Measurements from ENCODE around the gene STMN1. TPM values are rescaled to one million over a fixed set of nuclear protein-coding genes. Genes with fewer than 3 reads are reported as not detected.

Gene STMN1
- total RNA-seq, 1 donor from 2014 or later, result 341 TPM

- no peak overlapping the region for H3K27ac Mint-ChIP-seq
- DNase-seq (ENCODE audit: low spot score), result no peak
- H3K9me3 Mint-ChIP-seq, result no peaks in the 10 kb centered on the region
- H3K36me3 Mint-ChIP-seq (ENCODE audit: low read depth), result no peaks in the 10 kb centered on the region
- peaks cover 7% of the 10 kb centered on the region for H3K4me1 Mint-ChIP-seq (ENCODE audit: low read depth)
- no peak overlapping the region for H3K4me3 Mint-ChIP-seq (ENCODE audit: low read depth)
- intact Hi-C loops (cut with micrococcal nuclease), result no loop called here
- peaks cover 9% of the 10 kb centered on the region for H3K27me3 Mint-ChIP-seq (ENCODE audit: low read depth)
These were observed 7.0 kb upstream of the STMN1 start for GRCh38 chr1:25913206-25913605.

GRCh38 chr1:25912076-25912831, 6.0 kb upstream of the STMN1 start:
- Mint-ChIP-seq H3K27me3 (ENCODE audit: low read depth) (peaks cover 19% of the 10 kb centered on the region), H3K9me3 (no peaks in the 10 kb centered on the region), H3K36me3 (ENCODE audit: low read depth) (no peaks in the 10 kb centered on the region), H3K4me3 (ENCODE audit: low read depth) (no peak overlapping the region), H3K4me1 (ENCODE audit: low read depth) (peaks cover 2% of the 10 kb centered on the region), H3K27ac (no peak overlapping the region)
- intact Hi-C loops (cut with micrococcal nuclease), result no loop called here
- DNase-seq (ENCODE audit: low spot score), result no peak

- Mint-ChIP-seq H3K27me3 (ENCODE audit: low read depth) (peaks cover 21% of the 10 kb centered on the region), H3K9me3 (no peaks in the 10 kb centered on the region), H3K36me3 (ENCODE audit: low read depth) (no peaks in the 10 kb centered on the region), H3K4me1 (ENCODE audit: low read depth) (peaks cover 7% of the 10 kb centered on the region), H3K4me3 (ENCODE audit: low read depth) (no peak overlapping the region), H3K27ac (no peak overlapping the region)
- DNase-seq (ENCODE audit: low spot score), result no peak
- intact Hi-C loops (cut with micrococcal nuclease), result no loop called here
These were observed 4.9 kb upstream of the STMN1 start for GRCh38 chr1:25911162-25911561.

- no peak for DNase-seq (ENCODE audit: low spot score)
- Mint-ChIP-seq H3K27me3 (ENCODE audit: low read depth) (peaks cover 21% of the 10 kb centered on the region), H3K4me3 (ENCODE audit: low read depth) (no peak overlapping the region), H3K36me3 (ENCODE audit: low read depth) (peaks cover 12% of the 10 kb centered on the region), H3K27ac (no peak overlapping the region), H3K4me1 (ENCODE audit: low read depth) (peaks cover 15% of the 10 kb centered on the region), H3K9me3 (no peaks in the 10 kb centered on the region)
- intact Hi-C loops (cut with micrococcal nuclease), result no loop called here
These were observed 2.8 kb upstream of the STMN1 start for GRCh38 chr1:25909040-25909439.

GRCh38 chr1:25908161-25908560, 1.9 kb upstream of the STMN1 start:
- DNase-seq (ENCODE audit: low spot score), result no peak
- Mint-ChIP-seq H3K27me3 (ENCODE audit: low read depth) (peaks cover 21% of the 10 kb centered on the region), H3K4me3 (ENCODE audit: low read depth) (no peak overlapping the region), H3K4me1 (ENCODE audit: low read depth) (peaks cover 21% of the 10 kb centered on the region), H3K36me3 (ENCODE audit: low read depth) (peaks cover 19% of the 10 kb centered on the region), H3K9me3 (no peaks in the 10 kb centered on the region), H3K27ac (no peak overlapping the region)
- intact Hi-C loops (cut with micrococcal nuclease), result no loop called here

- no peaks in the 10 kb centered on the region for H3K9me3 Mint-ChIP-seq
- peaks cover 24% of the 10 kb centered on the region for H3K36me3 Mint-ChIP-seq (ENCODE audit: low read depth)
- no peak overlapping the region for H3K27ac Mint-ChIP-seq
- H3K4me1 Mint-ChIP-seq (ENCODE audit: low read depth), result peaks cover 26% of the 10 kb centered on the region
- peak overlapping the region; percentile 51 for H3K4me3 Mint-ChIP-seq (ENCODE audit: low read depth)
- intact Hi-C loops (cut with micrococcal nuclease), result no loop called here
- DNase-seq (ENCODE audit: low spot score), result no peak
- peaks cover 19% of the 10 kb centered on the region for H3K27me3 Mint-ChIP-seq (ENCODE audit: low read depth)
These were observed 1.4 kb upstream of the STMN1 start for GRCh38 chr1:25907601-25908000.

GRCh38 chr1:25906644-25907300, 553 bp upstream of the STMN1 start:
- Mint-ChIP-seq H3K9me3 (no peaks in the 10 kb centered on the region), H3K36me3 (ENCODE audit: low read depth) (peaks cover 31% of the 10 kb centered on the region), H3K4me3 (ENCODE audit: low read depth) (peak overlapping the region; percentile 76), H3K27ac (peak overlapping the region; percentile 64), H3K4me1 (ENCODE audit: low read depth) (peaks cover 30% of the 10 kb centered on the region), H3K27me3 (ENCODE audit: low read depth) (peaks cover 15% of the 10 kb centered on the region)
- no peak for DNase-seq (ENCODE audit: low spot score)
- intact Hi-C loops (cut with micrococcal nuclease), result loop anchor here (1.0 kb wide), 1 partner anchor 476 kb away; the partner anchor contains the start of gene MACO1

- intact Hi-C loops (cut with micrococcal nuclease), result loop anchor here (1.0 kb wide), 2 partner anchors 9 to 93 kb away; partner anchors contain the start of gene PAFAH2
- Mint-ChIP-seq H3K27me3 (ENCODE audit: low read depth) (peaks cover 15% of the 10 kb centered on the region), H3K36me3 (ENCODE audit: low read depth) (peaks cover 46% of the 10 kb centered on the region), H3K4me3 (ENCODE audit: low read depth) (peak overlapping the region; percentile 93), H3K27ac (peak overlapping the region; percentile 88), H3K4me1 (ENCODE audit: low read depth) (peaks cover 35% of the 10 kb centered on the region), H3K9me3 (no peaks in the 10 kb centered on the region)
- DNase-seq (ENCODE audit: low spot score), result peak; percentile 91
These were observed 1.1 kb downstream of the STMN1 start for GRCh38 chr1:25904943-25905679.

GRCh38 chr1:25903986-25904385, 2.2 kb downstream of the STMN1 start:
- H3K27ac Mint-ChIP-seq, result peak overlapping the region; percentile 88
- intact Hi-C loops (cut with micrococcal nuclease), result no loop called here
- peaks cover 13% of the 10 kb centered on the region for H3K27me3 Mint-ChIP-seq (ENCODE audit: low read depth)
- peaks cover 56% of the 10 kb centered on the region for H3K36me3 Mint-ChIP-seq (ENCODE audit: low read depth)
- DNase-seq (ENCODE audit: low spot score), result no peak
- peaks cover 41% of the 10 kb centered on the region for H3K4me1 Mint-ChIP-seq (ENCODE audit: low read depth)
- no peaks in the 10 kb centered on the region for H3K9me3 Mint-ChIP-seq
- peak overlapping the region; percentile 93 for H3K4me3 Mint-ChIP-seq (ENCODE audit: low read depth)

GRCh38 chr1:25902462-25902861, 3.8 kb downstream of the STMN1 start:
- intact Hi-C loops (cut with micrococcal nuclease), result no loop called here
- Mint-ChIP-seq H3K4me1 (ENCODE audit: low read depth) (peaks cover 42% of the 10 kb centered on the region), H3K4me3 (ENCODE audit: low read depth) (peak overlapping the region; percentile 45), H3K27me3 (ENCODE audit: low read depth) (peaks cover 4% of the 10 kb centered on the region), H3K36me3 (ENCODE audit: low read depth) (peaks cover 70% of the 10 kb centered on the region), H3K9me3 (no peaks in the 10 kb centered on the region), H3K27ac (peak overlapping the region; percentile 33)
- DNase-seq (ENCODE audit: low spot score), result no peak

GRCh38 chr1:25900219-25900618, 6.0 kb downstream of the STMN1 start:
- peak overlapping the region; percentile 42 for H3K27ac Mint-ChIP-seq
- intact Hi-C loops (cut with micrococcal nuclease), result no loop called here
- peaks cover 44% of the 10 kb centered on the region for H3K4me1 Mint-ChIP-seq (ENCODE audit: low read depth)
- no peak for DNase-seq (ENCODE audit: low spot score)
- H3K9me3 Mint-ChIP-seq, result no peaks in the 10 kb centered on the region
- H3K27me3 Mint-ChIP-seq (ENCODE audit: low read depth), result no peaks in the 10 kb centered on the region
- H3K36me3 Mint-ChIP-seq (ENCODE audit: low read depth), result peaks cover 83% of the 10 kb centered on the region
- no peak overlapping the region for H3K4me3 Mint-ChIP-seq (ENCODE audit: low read depth)

- H3K36me3 Mint-ChIP-seq (ENCODE audit: low read depth), result peaks cover 81% of the 10 kb centered on the region
These were observed 6.4 kb downstream of the STMN1 start for GRCh38 chr1:25899792-25900191.

More at GRCh38 chr1:25899792-25900191, 6.4 kb downstream of the STMN1 start:
- no peak overlapping the region for H3K27ac Mint-ChIP-seq
- H3K4me1 Mint-ChIP-seq (ENCODE audit: low read depth), result peaks cover 45% of the 10 kb centered on the region
- intact Hi-C loops (cut with micrococcal nuclease), result no loop called here
- DNase-seq (ENCODE audit: low spot score), result no peak
- H3K4me3 Mint-ChIP-seq (ENCODE audit: low read depth), result no peak overlapping the region
- no peaks in the 10 kb centered on the region for H3K27me3 Mint-ChIP-seq (ENCODE audit: low read depth)
- H3K9me3 Mint-ChIP-seq, result no peaks in the 10 kb centered on the region
